GM18505 (cell line): ENCODE measurements around the gene KRT222.
A peak's percentile ranks its signal among the peaks of the same experiment; 100 is the strongest.

Experiments
- ATAC-seq: cut with Tn5 transposase; IDR thresholded peaks from one replicate; pipeline ENCODE4 v1.9.1; 2021; ENCODE audit not compliant: unreplicated experiment
- POLR2A ChIP-seq: IDR thresholded peaks from 4 replicates; pipeline ENCODE4 v1.6.1; 2011; ENCODE audit warnings: borderline replicate concordance; ENCODE audit not compliant: insufficient read depth, insufficient read length; ENCODE audit errors: extremely low read depth

The KRT222 gene

DNA sequence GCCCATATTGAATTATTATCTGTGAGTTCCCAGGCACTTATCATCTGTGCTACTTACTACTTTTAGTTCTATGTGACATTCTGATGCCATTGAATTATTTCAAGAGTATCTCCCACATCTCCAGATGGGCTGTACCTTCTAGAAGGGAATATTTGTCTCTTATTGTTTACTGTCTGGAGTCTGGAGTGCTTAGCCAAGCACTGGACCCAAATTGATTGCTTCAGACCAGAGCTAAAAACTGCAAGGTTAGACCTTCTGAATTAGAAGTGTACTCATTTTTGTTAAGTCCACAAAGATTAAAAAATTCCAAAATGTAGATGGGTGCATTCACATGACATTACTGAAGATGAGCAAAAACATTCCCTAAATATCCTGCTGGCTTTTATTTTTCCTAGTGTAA, 16.0 kb upstream of the KRT222 start:
- TF ChIP-seq POLR2A = no peak
- ATAC-seq = no peak

DNA sequence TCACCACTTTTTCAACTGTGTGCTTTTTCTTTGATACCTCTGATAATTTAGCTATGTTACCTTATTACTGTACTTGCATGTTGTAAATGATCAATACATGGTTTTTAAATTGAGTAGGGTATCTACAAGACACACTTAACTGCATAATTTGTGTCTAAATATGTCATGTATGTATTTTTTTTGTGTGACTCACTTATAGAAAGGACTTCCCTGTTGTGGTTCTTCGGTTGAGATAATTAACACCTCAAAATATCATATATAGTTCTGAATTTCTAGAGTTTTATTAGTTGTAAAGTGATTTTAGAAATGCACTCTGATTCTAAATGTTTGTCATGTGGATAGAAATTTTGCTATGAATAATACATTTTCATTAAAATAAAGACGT, 14.5 kb upstream of the KRT222 start:
- no peak for TF ChIP-seq POLR2A

DNA sequence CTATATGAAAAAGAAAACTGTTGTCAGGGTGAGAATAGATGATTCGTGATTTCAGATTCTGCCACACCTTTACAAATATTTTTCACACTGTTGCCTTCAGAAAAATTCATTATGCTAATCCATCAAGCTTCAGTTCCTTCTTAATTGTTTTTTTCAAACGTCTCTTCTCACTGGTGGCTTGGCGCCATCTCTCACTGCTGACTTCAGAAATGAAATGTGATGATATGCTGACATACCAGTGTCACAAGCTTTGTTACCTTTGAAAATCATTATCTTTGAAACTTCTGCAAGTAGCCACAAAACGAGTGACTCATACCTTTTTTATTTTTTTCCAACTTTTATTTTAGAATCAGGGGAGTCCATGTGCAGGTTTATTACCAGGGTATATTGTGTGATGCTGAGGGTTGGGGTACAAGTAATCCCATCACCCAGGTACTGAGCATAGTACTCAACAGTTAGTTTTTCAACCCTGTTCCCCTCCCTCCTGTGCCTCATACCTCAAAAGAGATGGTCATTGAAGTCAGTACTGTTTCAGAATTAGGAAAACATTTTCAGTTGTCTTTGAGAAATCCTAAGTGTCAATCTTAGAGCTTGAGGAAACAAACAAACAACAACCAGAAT, 14.0 kb upstream of the KRT222 start:
- TF ChIP-seq POLR2A = no peak
- ATAC-seq = no peak

More for the DNA sequence above, 14.5 kb upstream of the KRT222 start:
- no peak for ATAC-seq

DNA sequence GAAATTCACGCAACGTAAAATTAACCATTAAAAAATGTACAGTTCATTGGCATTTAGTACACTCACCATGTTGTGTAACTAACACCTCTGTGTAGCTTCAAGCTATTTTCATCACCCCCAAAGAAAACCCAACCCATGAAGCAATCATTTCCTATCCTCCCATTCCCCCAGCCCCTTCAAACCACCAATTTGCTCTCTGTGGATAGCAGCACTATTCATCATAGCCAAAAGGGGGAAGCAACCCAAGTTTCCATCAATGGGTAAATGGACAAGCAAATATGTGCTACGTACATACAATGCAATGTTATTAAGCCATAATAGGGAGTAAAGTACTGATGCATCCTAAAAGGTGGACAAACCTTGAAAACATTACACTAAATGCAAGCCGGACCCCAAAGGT, 10.9 kb upstream of the KRT222 start:
- no peak for ATAC-seq

DNA sequence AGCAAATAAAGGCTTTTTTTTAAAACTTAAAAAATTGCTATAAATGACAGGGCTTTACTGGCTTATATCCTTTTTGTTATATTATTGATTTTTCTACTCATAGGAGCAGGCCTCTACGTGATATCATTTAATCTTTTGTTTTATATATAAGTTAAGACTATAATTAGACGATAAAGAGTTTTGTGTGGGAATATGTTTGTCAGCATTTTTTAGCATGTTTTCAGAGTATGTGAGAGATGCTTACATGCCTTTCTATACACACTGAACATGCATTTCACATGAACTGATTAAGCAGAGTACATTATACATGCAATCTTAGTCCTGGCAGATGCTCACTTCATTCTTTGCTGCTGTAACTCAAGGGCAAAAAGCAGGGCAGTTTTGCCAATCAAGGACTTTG, 7.7 kb upstream of the KRT222 start:
- no peak for ATAC-seq

More for the DNA sequence above, 10.9 kb upstream of the KRT222 start:
- no peak for TF ChIP-seq POLR2A

DNA sequence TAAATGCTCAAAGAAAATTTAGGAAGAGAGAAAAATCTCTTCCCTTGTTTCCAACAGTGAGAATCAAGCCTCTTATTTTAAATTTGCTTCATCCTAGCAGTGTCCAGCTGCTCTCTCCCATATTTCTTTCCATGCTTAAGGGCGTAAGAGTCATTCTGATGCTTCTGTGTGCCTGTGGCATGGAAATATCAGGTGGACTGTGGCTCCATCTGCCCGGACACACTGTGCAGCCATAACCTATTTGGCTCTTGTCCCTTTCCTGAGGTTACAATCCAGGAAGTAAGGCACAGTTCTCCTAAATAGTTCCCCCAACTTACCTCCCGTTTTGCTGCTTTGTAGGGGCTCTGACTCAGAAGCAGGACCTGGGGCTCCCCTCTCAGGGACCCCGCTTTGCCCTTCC, 6.3 kb upstream of the KRT222 start:
- no peak for TF ChIP-seq POLR2A
- ATAC-seq = no peak

More for the DNA sequence above, 7.7 kb upstream of the KRT222 start:
- no peak for TF ChIP-seq POLR2A

DNA sequence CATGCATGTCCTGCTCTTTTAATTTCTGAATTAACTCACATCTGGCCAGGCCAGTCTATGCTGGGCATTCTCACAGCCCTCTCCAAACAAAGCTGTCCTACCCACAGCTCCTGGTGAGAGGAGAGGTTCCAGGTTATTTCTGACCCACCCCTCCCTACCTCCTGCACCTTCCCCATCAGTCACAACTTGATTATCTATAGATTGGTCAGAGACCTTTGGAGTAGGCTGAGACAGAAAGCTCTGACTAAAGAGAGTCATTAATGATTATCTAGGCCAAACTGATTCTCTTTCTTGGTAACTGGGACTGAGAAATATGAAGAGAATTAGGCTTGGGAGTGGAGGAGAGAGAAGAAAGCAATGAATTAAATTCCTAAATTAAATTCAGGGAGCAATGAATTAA, 1.4 kb upstream of the KRT222 start:
- no peak for ATAC-seq
- no peak for TF ChIP-seq POLR2A

DNA sequence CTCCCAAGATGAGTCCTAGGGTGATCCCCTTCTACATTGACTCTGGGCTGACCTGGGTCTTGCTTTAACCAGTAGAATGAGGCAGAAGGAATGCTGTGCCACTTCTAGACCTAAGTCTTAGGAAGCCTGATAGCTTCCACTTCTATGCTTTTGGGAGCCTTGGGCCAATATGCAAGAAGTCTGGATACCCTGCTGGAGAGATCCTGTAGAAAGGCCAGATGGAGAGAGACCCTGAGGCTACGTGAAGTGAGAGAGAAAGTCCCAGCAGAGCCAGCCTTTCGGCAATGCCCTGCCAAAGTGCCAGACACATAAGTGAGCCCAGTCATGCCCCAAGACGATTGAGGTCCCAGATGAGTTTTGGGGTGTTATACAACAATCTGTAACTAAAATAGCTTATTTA, 1.7 kb downstream of the KRT222 start:
- TF ChIP-seq POLR2A = no peak
- ATAC-seq = no peak

DNA sequence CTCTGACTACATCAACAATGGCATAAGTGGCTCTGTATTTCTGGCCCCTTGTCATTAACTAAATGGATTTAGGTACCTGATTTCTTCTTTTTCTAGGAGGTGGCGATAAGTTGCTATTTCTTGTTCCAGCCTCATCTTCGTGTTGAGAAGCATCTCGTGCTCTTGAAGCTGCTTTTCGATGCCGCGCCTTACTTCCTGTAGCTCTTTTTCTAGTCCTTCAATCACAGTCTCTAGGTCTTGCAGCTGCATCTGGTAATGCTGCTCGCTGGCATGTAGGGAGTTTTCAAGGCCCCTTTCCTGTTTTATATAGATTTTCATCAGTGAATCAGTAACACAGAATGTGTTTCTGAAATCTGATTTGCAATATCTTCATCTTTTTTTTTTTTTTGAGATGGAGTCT, 5.1 kb downstream of the KRT222 start:
- TF ChIP-seq POLR2A = no peak
- no peak for ATAC-seq

DNA sequence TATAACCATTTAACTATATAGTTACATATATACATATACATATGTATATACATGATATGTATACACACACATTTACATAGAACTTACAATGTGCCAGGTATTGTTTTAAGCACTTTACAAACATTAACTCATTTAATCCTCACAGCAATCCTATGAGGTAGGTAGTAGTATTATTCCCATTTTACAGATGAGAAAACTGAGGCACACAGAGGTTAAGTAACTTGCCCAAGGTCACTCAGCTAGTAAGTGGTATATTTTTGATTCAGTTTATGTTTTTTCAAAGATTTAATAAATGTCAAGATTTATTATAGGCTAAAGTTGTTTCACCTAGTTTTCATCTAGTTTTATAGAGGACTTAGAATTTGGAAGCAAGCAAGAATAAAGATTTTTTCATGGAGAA, 6.6 kb downstream of the KRT222 start:
- no peak for TF ChIP-seq POLR2A
- no peak for ATAC-seq

DNA sequence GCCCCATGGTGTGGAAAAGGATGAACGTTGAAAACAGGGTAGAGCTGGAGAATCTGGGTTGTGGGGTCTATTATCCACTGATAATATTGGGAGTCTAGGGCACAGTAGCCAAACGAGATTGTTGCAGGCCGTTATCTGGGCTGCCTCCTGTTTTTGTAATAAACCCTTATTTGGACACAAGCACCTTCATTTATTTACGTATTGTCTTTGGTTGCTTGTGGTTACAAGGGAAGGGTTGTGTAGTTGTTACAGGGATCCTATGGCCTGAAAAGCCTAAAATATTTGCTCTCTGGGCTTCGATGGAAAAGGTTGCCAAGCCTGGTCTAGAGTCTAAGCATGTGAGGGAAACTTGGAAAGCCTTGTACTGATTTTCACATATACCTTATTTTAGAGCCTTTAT, 13.0 kb downstream of the KRT222 start:
- ATAC-seq = no peak
- no peak for TF ChIP-seq POLR2A

DNA sequence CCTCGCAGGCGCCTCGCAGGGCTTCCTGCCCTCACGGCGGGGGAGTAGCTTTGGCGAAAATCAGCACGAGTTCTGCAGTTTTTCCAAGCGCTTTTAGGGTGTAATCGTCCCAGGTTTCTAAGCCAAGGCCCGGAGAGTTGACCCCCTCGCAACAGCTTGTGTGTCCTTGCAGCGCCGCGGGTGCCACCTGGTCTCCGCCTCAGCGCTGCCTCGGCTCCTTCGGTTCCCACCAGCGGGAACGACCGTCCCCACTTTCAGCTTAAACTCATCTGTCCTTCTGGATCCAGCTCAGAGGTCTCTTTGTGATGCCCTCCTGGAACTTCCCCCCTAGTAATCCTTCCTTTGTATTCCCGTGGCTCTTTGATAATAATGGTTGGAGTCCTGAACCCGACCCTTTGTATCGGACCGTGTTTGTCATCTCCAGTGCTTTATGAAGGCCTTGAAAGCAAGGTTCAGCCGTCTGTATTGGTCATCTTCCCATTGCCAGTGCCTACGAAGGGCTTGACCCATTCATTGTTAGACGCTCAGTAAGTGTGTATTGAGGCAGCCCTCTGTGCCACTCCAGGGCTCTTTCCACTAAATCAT, 16.5 kb downstream of the KRT222 start:
- ATAC-seq = peak; percentile 18

DNA sequence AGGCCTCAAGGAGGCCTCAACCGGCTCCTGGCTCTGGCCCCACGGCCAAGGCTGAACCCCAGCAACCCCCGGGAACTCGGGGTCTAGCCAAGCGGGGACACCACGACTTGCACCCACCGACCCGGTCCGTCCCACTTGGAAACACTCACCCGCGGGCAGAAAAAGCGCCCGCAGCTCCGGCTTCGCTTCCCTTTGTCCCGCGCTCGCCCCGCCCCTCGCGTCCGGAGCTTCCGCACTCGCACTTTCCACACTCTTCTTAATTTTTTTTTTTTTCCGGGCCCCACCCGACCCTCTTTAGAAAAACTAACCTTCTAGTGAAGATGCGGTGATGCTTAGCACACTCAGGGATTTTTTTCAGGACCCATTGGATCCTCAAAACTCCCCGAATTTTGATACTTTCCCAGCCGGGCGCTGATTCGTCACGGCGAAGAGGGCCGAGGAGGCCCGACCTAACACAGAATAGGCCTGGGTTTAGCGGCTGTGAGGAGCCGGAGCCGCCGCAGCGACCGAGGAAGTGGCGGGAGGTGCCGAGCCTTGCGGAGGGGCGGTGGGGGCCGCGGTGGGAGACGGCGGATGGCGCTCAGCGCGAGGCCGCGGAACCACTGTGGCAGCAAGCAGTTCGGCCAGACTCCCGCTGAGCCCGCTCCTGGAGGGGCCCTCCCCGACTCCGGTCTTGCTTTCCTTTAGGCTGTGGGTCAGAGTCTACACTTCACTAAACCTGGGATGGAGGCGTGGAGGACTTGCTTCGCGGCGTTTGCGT, 17.2 kb downstream of the KRT222 start, which contains the start of gene SMARCE1:
Gene SMARCE1, minus strand, starts transcription at position 195 of the 760 bp plus-strand sequence. CDS start 2,016 bp downstream, outside the sequence.
- peak; percentile 70 for TF ChIP-seq POLR2A
- peak; percentile 67 for ATAC-seq

More for the DNA sequence above, 16.5 kb downstream of the KRT222 start:
- no peak for TF ChIP-seq POLR2A

DNA sequence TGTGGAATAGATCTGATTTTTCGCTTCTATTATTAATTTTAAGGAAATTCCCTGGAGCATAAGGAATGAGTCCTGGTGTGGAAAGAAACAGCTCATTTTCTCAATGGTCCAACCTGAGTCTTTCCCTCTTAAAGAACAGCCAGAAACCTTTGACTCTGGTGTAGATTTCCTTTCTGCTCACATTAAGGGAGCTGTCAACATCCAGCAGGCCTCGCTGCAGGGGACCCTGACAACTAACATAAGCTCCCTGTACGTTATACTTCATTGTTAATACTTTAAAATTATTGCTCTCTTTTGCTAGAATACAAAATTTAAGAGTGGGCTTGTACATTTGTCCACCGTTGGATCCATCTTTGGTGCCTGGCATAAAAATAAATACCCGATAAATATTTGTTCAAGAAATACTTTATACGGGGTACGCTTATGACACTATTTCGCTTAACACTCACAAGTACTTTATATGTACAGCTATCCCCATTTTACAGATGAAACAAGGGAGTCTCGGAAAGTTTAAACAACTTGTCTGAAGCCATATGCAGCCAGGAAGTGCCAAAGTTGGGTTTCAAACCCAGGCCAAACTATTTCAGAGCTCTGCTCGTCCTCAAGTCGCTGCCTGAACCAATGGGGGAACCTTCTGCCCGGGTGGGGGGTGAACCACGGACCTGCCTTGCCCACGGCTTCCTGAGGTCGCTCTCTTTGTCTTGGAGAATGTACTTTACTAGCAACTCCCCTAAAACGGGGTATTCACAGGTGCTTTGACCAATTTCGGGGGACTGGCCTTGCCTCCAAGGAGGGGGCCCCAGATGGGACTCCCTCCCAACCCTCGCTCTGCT, 18.0 kb downstream of the KRT222 start:
- ATAC-seq = peak; percentile 33
- TF ChIP-seq POLR2A = no peak

DNA sequence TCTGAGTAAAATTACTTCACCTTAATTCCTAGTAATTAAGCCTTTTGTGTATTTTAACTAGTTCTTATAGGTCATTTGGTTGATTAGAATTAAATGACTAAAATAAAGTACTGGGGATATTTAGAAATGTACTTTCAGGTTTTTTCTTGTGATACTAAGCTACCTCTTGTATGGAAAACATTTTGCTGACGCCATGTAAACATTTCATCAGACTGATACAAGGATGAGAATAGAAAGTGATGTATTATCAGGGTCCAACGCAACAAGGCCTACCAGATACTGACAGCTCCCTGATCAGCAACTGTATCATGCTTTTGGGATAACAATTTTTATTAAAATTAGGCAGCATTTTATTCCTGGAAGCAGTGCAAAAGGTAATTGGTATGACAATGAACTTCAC, 19.0 kb downstream of the KRT222 start:
- ATAC-seq = no peak
- no peak for TF ChIP-seq POLR2A
